ENCODE results near the gene NFAM1.

The NFAM1 gene

DNA sequence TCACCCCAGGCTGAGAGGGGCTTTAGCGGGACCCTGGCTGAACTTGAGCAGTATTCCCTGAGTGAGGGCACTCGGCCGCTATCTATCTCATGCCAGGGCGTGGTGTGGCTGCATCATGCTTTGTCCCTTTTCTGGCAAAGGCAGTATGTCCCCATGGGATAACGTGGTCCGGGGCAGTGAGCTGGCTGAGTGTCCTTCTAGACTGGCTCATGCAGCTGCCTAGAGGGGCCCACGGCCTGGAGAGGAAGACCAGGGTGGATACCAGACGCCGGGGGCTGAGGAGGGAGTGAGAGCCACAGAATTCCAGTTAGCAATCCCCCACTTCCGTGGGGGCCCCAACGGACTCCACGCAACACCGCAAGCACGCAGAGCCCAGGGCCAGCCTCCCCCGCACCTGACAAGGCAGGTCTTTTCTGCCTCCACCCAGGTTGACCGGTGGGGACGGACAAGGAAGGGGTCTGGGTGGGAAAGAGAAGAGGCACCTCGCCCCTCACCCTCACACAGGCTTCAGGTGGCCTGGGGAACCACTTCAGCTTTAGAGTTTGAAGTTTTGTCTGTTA lies 15.5 kb downstream of the NFAM1 start:
- DNase-seq (ENCODE audit: low read depth, low spot score) = no peak

DNA sequence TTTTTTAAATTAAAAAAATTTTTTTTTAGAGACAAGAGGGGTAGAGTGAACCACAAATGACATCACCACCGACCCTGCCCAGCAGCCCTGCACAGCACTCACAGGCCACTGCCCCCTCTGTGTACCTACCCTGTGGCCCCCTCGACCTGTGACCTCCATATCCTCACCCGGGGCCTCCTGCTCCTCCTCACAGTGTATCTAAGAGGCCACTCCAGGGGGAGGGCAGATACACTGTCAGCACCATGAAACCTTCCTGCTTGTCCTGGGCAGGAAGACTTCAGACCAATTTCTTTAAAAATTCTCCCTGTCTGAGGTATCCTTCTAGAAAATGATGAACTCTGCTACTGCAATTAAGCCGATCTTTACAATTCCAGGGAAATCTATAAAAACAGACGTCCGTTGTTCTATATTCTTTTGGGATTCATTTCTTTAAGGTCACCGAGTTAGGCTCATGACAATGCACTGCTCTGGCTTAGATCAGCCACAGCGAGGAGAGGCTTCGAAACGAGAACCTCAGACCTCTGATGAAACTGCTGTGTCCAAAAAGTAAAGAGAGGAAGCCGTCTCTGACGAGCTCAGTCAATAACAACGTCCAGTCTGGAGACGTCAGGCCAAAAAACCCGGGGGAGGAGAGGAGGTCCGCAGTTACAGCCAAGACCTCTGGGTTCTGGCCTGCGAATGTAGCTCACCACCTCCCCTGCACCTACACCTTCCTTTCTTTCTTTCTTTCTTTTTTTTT lies 17.5 kb downstream of the NFAM1 start:
- no peak for DNase-seq (ENCODE audit: low read depth, low spot score)

DNA sequence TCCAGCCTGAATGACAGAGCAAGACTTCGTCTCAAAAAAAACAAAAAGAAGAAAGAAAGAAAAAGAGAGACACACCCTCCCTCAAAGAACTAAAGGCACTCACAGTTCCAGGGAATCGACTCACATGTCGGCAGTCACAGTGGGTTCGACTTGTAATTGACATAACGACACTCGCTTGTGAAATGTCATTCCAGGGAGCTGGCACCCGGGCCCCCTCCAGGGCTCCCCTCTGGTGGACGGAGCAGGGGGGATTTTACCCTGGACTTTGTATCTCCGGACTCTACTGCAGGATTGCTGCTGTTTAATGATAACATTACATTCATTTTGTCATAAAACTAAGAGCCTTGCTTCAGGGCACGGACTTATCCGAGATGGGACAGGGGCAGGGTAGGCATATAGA lies 18.2 kb downstream of the NFAM1 start:
- no peak for DNase-seq (ENCODE audit: low read depth, low spot score)

DNA sequence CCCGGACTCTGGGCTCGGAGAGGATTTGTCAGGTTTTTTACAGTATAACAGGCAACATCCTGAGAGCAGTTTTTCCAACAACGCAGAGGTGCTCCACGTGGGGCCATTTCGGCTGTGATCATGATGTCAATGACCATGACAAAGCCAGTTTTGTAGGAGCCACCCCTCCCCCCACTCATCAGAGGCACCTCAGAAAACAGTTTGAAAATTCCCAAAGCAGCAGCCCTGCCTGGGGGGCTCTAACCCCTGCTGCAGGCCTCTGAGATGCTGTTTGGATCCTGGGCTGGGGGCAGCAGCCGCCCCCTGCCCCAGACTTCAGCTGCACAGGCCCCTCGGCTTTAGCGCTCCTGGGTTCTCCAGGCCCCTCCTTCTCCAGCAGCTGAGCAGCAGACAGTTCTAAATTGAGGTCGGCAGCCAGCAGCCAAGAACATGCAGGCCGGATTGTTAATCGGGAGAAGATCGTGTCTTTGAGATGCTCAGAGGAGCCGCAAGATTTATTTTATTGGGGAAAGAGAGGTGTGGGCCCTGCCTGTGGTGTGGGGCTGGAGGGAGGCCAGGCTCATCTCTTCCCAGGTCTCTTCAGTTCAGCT lies 19.4 kb downstream of the NFAM1 start:
- DNase-seq (ENCODE audit: low read depth, low spot score) = no peak

DNA sequence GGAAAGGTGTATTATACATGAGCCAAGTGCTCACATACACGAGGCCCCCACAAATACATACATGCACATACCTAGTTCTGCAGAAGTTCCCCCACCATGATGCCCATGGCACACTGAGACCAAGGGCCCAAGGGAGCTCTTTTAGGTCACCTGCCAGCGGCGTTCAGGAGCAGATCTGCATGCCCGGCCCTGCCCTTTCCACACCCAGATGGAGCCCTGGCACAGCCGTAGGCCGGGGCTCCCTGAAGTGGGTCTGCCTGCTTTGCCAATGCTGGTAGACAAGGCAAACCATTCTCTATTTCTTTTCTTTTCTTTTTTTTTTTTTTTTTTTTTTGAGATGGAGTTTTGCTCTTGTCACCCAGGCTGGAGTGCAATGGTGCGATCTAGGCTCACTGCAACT lies 21.5 kb downstream of the NFAM1 start:
- DNase-seq (ENCODE audit: low read depth, low spot score) = no peak

DNA sequence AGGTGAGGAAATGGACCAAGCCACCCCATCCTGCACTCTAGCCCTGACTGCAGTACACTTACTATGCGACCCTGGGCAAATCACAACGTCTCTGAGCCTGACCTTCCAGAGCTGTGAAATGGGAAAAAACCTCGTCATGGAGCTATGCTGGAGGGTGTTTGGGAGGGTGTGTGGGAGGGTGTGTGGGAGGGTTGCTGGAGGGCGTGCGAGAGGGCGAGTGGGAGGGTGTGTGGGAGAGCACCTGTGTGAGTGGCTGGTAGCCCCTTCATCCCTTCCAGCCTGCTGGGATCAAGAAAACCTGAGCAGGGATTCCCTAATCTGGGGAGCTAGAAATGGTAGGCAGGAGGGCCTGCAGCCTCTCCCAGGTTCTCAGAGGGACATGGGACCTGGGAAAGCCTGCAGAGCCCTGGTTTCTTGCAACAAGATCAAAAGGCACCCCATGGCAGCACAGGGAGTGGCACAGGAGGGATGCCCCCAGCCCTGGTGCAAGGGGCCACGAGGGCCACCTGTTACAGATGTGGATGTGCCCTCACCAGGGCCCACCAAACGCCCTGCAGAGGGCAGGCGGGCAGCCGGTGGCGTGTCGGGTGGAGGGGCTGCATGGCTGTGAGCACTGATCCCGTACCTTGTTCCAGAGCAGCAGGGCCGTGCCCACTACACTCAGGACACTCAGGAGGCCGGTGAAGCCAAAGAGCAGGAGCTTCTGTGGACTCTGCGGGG lies 23.2 kb downstream of the NFAM1 start:
- no peak for DNase-seq (ENCODE audit: low read depth, low spot score)

DNA sequence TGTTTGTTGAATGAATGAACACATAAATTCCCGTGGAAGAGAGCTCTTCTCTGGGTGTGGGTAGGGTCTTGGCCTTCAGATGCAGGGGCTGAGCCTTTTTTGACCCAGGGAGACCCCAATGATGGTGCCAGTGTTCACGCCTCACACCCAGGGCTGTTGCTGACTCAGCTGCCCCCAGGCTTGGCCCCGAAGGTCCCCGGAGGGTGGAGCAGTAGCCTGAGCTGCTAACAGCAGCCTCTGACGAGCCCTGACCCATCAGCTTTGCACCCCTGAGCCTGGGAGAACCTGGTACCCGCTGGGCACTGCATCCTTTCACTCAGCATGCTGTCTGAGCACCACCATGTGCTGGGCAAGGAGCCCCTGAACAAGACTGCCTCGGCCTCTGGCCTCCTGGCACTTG lies 23.9 kb downstream of the NFAM1 start:
- DNase-seq (ENCODE audit: low read depth, low spot score) = no peak

DNA sequence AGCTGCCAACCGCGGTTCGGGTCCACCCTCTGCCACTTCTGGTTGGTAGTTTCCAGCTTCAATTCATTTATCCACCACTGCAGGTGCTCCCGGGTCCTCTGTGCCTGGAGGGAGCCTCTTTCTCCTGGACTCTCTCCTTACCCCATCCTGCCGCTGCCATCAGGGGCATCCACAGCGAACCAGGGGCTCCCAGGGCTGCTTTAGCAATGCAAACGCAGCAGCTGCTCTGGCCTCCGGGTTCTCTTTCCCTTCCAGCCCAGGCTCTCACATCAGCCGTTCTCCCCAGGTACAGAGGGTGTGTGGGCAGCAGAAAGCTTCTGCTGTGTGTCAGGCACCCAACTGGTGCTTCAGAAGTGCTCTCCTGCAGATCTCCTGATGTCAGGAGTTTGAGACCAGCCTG lies 27.9 kb downstream of the NFAM1 start:
- DNase-seq (ENCODE audit: low read depth, low spot score) = no peak

DNA sequence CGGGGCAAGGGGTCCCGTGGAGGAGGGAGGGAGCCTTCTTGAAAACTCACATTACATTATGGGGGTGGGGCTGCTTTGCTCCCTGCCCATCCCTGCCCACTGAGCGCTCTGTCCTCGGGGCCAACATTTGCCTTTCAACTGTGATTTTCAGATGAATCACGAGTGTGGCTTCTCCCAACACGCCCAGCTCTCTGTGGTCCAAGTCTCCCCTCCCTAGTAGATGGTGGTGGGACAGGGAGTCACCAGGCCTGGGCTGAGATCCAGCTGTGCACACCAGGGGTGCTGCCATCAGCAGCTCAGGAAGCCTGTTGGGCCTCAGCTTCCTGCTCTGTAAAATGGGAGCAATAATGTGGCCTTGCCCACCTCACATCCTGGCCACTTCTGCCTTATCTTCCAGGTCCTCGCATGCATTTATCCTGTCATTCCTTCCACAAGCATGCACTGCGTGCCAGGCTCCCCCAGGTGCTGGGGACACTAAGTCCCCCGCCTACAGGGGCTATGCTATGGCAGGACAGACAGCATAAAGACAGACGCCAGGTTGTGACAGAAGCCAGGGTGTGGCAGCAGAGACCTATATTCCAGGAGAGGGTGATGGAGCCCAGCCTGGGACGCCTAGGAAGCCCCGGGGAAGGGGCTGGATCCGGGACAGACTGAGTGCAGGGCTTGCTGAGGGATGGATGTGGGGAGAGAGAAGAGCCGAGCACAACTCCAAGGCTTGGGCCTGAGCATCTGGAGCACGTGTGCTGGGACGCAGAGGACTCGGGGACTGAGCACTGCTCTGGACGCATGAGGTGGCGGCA lies 30.5 kb downstream of the NFAM1 start:
- DNase-seq (ENCODE audit: low read depth, low spot score) = no peak

DNA sequence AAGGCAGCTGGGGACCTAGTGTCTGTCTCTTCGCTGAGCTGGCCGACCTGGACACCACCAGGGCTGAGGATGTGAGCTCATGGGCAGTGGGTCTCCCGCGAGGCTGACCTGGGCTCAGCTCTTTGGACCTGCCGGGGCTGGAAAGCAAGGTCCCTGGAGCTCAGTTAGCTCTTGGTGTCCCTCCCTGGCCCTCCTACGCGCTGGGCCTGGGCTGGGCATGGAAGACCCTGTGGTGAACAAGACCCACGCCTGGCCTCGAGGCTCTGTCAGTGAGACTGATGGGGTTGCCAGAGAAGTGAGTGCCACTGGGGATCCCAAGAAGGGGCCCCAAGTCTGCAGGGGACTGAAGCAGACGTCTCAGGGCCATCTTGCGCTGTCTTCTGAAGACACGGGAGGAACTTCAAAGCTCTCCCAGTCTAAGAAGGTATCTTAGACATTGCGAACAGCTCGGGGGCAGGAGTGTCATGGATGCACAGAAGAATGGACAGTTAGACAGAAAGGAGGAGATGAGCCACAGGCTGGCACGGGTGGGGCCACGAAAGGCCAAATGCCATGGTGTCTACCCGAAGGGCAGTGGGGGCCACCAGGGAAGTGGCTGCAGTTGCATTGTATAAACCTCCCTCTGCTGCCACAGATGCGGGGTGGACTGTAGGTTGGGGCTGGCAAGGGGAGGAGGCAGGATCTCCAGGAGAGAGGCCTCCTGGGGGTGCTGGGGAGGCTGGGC lies 31.2 kb downstream of the NFAM1 start:
- no peak for DNase-seq (ENCODE audit: low read depth, low spot score)

DNA sequence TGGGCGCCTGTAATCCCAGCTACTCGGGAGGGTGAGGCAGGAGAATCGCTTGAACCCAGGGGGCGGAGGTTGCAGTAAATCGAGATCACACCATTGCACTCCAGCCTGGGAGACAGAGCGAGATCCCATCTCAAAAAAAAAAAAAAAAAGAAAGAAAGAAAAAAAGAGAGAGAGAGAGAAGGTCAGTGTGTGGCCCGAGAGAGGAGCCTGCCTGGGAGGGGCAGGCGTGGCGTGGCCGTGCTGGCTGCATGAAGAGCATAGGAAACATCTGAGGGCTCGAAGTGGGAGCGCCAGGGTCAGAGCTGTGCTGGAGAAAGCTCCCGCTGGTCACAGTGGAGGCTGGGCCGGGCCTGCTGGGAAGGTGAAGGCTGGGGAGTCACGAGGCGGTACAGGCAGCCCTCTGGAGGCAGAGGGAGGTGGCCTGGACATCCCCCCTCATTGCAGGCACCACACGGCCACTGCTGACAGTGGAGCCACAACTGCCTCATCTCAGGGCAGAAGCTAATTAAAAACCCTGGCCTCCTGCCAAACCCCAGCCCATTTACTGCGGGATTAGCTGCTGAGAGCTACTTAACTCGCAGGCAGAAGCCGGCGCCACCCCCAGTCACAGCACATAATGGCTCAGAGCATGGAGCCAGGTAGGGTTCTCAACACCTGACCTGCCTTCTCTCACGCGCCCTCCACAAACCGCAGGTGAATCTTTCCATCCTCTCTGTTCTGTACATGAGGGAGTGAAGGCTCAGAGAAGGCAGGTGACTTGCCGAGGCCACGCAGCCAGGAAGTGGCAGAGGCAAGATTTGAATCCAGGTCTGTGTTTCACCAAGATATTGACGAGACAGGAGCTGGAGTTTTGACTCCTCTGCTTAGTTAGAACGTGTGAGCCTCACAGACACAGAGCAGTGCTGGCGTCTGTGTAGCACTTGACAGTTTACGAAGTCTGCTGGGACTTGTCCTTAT lies 32.6 kb downstream of the NFAM1 start:
- DNase-seq (ENCODE audit: low read depth, low spot score) = no peak

DNA sequence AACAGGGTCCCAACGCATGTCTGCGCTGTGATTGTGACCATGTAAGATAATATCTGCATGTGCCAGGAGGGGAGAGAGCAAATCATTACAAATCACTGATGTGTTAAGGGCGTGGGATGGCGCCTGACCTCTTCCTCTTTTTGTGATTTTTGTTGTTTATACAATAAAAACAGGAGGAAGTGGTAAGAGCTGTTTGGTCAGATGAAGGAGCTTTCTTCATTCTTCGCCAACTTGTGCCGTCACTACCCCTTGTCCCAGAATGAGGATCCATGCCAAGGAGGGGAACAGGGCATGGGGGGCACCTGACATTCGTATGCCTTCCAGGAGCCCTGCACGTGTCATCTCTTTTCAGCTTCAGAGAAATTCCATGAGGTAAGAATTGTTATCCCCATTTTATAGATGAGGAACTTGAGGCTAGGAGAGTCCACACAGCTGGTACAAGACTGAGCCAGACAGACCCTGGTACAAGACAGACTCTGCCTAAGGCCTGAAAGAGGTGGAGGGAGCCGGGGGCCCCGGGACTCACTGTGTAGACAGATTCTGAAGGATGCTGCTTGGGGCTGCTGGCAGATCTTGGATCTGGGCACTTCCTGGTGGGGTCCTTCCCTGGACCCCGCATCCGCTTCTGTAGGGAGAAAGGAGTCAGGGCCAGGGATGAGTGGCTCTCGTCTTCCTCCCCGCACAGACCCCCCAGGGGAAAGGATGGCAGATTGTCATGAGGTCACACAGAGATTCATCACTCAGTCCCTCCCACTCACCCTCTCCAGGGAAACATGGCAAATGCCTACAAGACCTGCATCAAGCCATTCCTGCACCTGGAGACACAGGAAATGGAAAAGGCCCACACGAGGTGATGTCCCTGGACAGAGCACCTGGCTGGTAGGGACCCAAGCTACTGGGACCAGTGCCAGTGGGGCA lies 34.6 kb downstream of the NFAM1 start:
- no peak for DNase-seq (ENCODE audit: low read depth, low spot score)

DNA sequence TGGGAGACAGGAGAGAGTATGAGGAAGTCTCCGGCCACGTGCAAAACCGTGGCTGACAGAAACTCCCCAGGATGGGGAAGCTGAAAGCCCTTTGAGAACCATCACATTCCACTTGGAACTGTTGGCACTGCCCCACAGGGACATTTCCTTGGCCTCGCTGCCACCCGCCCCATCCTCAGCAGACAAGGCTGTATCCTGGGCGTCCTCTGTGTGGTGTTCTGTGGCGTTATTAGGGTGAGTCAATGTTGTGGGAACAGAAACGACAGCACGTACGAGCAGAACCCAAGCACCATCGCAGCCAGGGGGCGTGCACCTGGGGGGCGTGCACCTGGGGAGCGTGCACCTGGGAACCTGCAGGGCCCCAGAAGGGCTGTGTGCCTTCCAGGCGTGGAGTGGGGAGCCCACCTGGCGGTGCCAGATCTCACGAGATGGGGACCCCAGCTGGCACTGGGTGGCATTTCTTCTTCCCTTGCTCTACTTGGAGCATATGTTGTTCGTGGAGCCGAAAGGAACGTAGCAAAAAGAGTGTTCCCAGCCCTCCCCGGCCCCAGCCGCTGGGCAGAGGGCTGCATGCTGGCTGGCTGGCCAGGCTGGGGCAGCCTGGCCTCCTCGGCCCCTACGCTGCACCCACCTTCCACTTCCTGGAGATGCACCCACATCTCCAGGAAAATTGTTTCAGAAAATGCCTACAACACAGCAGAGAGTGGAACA lies 35.4 kb downstream of the NFAM1 start:
- no peak for DNase-seq (ENCODE audit: low read depth, low spot score)

DNA sequence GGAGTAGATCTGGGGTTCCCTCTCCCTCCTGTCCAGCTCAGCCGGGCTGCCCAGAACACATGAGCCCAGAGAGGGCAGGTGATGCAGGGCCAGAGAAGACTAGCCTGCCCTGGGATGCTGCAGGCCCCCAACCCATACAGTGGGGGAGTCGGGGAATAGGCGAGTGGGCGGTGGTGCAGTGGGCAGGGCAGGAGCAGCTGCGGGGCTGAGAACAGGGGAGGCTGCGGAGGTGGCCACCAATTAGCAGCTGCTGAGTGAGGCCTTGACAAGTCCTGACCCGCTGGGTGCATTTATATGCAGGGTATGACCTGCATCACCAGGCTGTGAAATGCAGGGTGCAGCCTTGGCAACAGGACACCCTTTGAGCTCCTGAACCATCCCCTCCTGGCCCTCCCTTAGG lies 43.1 kb downstream of the NFAM1 start:
- no peak for DNase-seq (ENCODE audit: low read depth, low spot score)

DNA sequence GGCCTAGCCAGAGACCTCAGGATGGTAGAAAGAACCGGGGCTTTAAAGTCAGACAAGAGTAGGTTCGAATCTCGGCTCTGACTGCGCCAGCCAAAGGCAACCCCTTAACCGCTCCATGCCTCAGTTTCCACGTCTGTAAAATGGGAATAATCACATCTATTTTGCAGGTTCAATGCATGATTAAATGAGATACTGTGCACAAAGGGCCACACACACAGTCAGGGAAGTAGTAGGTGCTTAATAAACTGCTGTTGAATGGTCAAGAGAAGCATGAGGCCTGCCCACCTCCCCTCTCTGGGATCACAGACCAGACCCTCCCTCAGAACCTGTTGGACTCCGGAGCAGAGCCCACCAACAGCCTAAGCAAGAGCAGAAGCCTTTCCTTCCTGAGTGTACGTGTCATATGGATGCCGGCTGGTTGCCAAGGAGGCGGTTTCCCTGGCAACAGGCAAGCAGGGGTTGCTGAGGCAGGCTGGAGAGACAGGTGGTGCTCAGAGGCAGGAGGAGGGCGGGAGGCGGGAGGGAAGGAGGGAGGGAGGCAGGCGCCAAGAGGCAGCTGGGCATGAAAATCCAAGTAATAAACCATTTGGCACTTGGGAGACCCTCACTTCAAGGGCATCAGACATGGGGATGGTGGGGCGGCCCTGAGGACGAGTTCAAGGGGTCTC lies 43.9 kb downstream of the NFAM1 start:
- DNase-seq (ENCODE audit: low read depth, low spot score) = no peak

DNA sequence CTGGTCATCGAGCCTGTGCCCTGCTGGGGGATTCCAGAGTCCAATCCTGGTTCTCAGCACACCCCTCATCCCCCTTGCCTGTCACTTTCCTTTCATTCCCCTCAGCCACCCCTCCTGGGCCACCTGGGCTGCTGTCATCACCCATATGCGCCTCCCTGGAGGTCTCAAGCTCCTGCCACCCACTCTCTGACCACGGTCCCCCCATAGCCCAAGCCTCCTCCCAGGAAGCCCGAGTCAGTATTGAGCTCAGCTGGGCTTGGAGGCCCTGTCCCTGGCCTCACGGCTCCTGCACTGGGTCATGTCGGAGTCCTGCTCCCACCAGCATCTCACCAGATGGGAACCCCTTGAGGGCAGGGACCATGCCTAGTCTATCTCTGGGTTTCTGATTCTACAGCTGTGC lies 44.6 kb downstream of the NFAM1 start:
- no peak for DNase-seq (ENCODE audit: low read depth, low spot score)

DNA sequence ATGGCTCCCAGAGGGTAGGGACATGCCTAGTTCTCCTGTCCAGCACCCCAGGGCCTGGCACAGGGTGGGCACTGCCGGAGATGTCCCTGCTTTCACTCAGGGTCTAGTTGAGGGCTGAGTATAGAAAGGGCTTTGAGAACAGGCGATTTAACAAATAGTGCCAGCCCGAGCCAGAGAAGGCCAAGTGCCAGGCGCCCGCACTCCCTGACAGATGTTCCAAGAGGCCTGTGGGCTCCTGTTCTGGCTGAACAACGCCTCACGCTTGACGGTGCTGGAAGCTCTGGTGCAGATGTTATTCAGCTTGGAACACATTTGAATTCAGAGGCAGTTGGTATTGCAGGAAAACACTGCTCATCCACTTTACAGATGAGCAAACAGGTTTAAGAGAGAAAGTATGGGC lies 46.5 kb downstream of the NFAM1 start:
- DNase-seq (ENCODE audit: low read depth, low spot score) = no peak

DNA sequence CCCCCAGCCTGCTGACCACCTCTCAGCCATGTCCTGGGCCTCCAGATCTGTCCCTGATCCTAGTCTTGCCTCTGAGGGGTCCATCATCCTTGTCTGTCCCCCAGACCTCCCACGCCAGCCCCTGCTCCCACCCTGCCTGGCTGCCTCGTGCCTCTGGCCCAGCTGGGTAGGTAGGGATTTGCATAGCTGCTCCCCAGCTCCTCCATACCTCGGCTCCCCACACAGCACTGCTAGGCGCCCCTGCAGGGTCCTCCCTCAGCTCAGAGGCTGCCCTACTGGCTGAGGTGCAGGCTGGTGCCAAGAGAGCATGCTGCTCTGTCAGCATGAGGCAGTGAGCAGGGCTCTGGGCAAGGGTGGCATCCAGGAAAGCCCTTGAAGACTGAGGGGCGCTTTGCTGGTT lies 47.7 kb downstream of the NFAM1 start:
- no peak for DNase-seq (ENCODE audit: low read depth, low spot score)
